K562 (cell line): ENCODE measurements around the gene GASK1B. TPM values are rescaled to one million over a fixed set of nuclear protein-coding genes. Genes with fewer than 3 reads are reported as not detected.

Experiments used
- ATAC-seq: fragments of 200-7000 bp; cut with Tn5 transposase; 3 replicates; pipeline ENCODE4 v1.9.1; 2020; ENCODE audit warnings: moderate library complexity
- BruUV-seq: library from RNA; stranded (reverse); fragments of 400-500 nt; replicated peaks from 2 replicates; lab custom pipeline; 2021; lab: Mats Ljungman, UMichigan
- CTCF ChIA-PET: fragments of 300-600 bp; formaldehyde crosslinking; extraction: SDS; loops from one replicate; lab custom pipeline; 2021; ENCODE audit warnings: low intra/inter-chr PET ratio; lab: Yijun Ruan, JAX
- POLR2A ChIA-PET: fragments of 300-600, 350-650 bp; sonication (Branson Sonifier 250); formaldehyde crosslinking; extraction: SDS; loops from one replicate; lab custom pipeline; 2021; ENCODE audit warnings: antibody characterized with exemption, inconsistent platforms; lab: Yijun Ruan, JAX
- DNase-seq, 4 experiments: peaks; one replicate each; pipeline versions ENCODE4 v3.0.0 to v3.0.0-alpha.2; 2011 to 2018; ENCODE audit warnings: low spot score in 3 of 4, mixed read lengths in 3 of 4; ENCODE audit errors: extremely low read depth in 1 of 4
- FAIRE-seq: peaks from 2 replicates; lab custom pipeline; 2011; peaks lifted over from hg19 to GRCh38; lab: Jason Lieb, UNC
- H2AFZ ChIP-seq: 2 replicates; pipeline ENCODE4 v1.6.0; 2011; ENCODE audit warnings: low read depth, low read length, control low read depth, inconsistent platforms
- H3K27ac ChIP-seq: fragments of 200-600 bp; 3 replicates; pipeline ENCODE4 v1.8.0; 2011; ENCODE audit warnings: low read depth, mild to moderate bottlenecking, control low read depth, inconsistent platforms, low read length, moderate library complexity, mixed read lengths; ENCODE audit errors: extremely low read depth
- H3K27me3 ChIP-seq, 2 experiments: fragments of 300-600 bp in 1 of 2; 2 replicates in 1 of 2; 3 replicates in 1 of 2; pipeline versions ENCODE4 v1.6.0 to v1.8.0; 2011; ENCODE audit warnings: inconsistent platforms in 2 of 2, low read length in 2 of 2, mild to moderate bottlenecking in 1 of 2, mixed read lengths in 1 of 2, moderate library complexity in 1 of 2; ENCODE audit not compliant: control insufficient read depth in 2 of 2, insufficient read depth in 2 of 2
- H3K36me3 ChIP-seq: fragments of 300-600 bp; 3 replicates; pipeline ENCODE4 v1.8.0; 2011; ENCODE audit warnings: mild to moderate bottlenecking, low read length, inconsistent platforms; ENCODE audit not compliant: control insufficient read depth, insufficient read depth
- H3K4me1 ChIP-seq, 2 experiments: fragments of 200-600 bp in 1 of 2; replicated peaks in 1 of 2; 2 replicates in 1 of 2; 3 replicates in 1 of 2; pipeline versions ENCODE4 v1.5.1 to v1.8.0; 2011; ENCODE audit warnings: inconsistent platforms in 2 of 2, low read length in 2 of 2, mild to moderate bottlenecking in 1 of 2, mixed read lengths in 1 of 2, moderate library complexity in 1 of 2; ENCODE audit not compliant: control insufficient read depth in 2 of 2, insufficient read depth in 2 of 2
- H3K4me2 ChIP-seq: 2 replicates; pipeline ENCODE4 v1.6.1; 2011; ENCODE audit warnings: low read length, control low read depth, inconsistent platforms, mixed read lengths; ENCODE audit not compliant: insufficient read depth
- H3K4me3 ChIP-seq: fragments of 200-600 bp; sonication (generic), shearing (Covaris generic); 2 replicates; pipeline ENCODE4 v1.5.1; 2016; ENCODE audit warnings: control low read depth, inconsistent platforms
- H3K79me2 ChIP-seq: fragments of 200-600 bp; 3 replicates; pipeline ENCODE4 v1.8.0; 2011; ENCODE audit warnings: low read length, inconsistent platforms; ENCODE audit not compliant: control insufficient read depth, insufficient read depth
- H3K9ac ChIP-seq, 2 experiments: 2 replicates each; pipeline versions ENCODE4 v1.6.0 to v1.6.1; 2011; ENCODE audit warnings: low read depth in 2 of 2, low read length in 2 of 2, control low read depth in 1 of 2, inconsistent platforms in 1 of 2, mild to moderate bottlenecking in 1 of 2, mixed read lengths in 1 of 2; ENCODE audit not compliant: insufficient read depth in 1 of 2
- H3K9me1 ChIP-seq: one replicate; pipeline ENCODE4 v1.6.0; 2011; ENCODE audit warnings: inconsistent platforms, mild to moderate bottlenecking, low read length, moderate library complexity; ENCODE audit not compliant: control insufficient read depth, insufficient read depth
- H3K9me3 ChIP-seq: replicated peaks from 2 replicates; pipeline ENCODE4 v1.5.1; 2011; ENCODE audit warnings: low read depth, low read length, inconsistent platforms; ENCODE audit not compliant: control insufficient read depth, insufficient read depth
- H4K20me1 ChIP-seq: replicated peaks from 2 replicates; pipeline ENCODE4 v1.6.1; 2011; ENCODE audit warnings: low read length, inconsistent platforms, mixed read lengths; ENCODE audit not compliant: control insufficient read depth, insufficient read depth
- CBX1 ChIP-seq: sonication (generic); IDR thresholded peaks from 2 replicates; pipeline ENCODE4 v1.6.1; 2016; ENCODE audit warnings: antibody characterized with exemption, low read depth, mild to moderate bottlenecking
- CTBP1 ChIP-seq: fragments of 450-650 bp; IDR thresholded peaks from 2 replicates; pipeline ENCODE4 v1.6.1; 2016; ENCODE audit warnings: borderline replicate concordance
- DIDO1 ChIP-seq: fragments of 450-650 bp; IDR thresholded peaks from 2 replicates; pipeline ENCODE4 v1.6.1; 2016; ENCODE audit warnings: low read depth, missing biosample characterization, missing genetic modification characterization
- E2F1 ChIP-seq: sonication (generic); formaldehyde crosslinking; IDR thresholded peaks from 2 replicates; pipeline ENCODE4 v1.8.1; 2023; ENCODE audit warnings: mild to moderate bottlenecking, missing genetic modification reagents, moderate library complexity
- ETV1 ChIP-seq: fragments of 450-650 bp; conservative IDR thresholded peaks from 2 replicates; pipeline ENCODE4 v1.6.1; 2016; ENCODE audit warnings: missing genetic modification characterization, control low read depth, low read depth, missing compliant biosample characterization
- ETV5 ChIP-seq: sonication (generic); formaldehyde crosslinking; IDR thresholded peaks from 2 replicates; pipeline ENCODE4 v1.4.0; 2020; ENCODE audit warnings: low read depth, mild to moderate bottlenecking, missing genetic modification reagents
- ETV6 ChIP-seq, 3 experiments: fragments of 150-350 bp in 1 of 3; sonication (generic) in 1 of 3; formaldehyde crosslinking in 1 of 3; IDR thresholded peaks; 2 replicates each; pipeline versions ENCODE4 v1.6.1 to v1.8.0; 2014 to 2022; ENCODE audit warnings: borderline replicate concordance in 2 of 3, low read depth in 2 of 3, antibody characterized with exemption in 1 of 3, low read length in 1 of 3, mild to moderate bottlenecking in 1 of 3, missing genetic modification reagents in 1 of 3
- GABPB1 ChIP-seq: sonication (generic); formaldehyde crosslinking; IDR thresholded peaks from 2 replicates; pipeline ENCODE4 v1.8.0; 2022; ENCODE audit warnings: mild to moderate bottlenecking, missing genetic modification reagents
- HNRNPH1 ChIP-seq: fragments of 200-400 bp; formaldehyde crosslinking; optimal IDR thresholded peaks from 2 replicates; pipeline ENCODE3; 2017; ENCODE audit warnings: low read depth, mild to moderate bottlenecking, low read length, moderate library complexity
- JUND ChIP-seq, 2 experiments: IDR thresholded peaks; 2 replicates in 1 of 2; 3 replicates in 1 of 2; pipeline ENCODE4 v1.6.1; 2011; ENCODE audit warnings: borderline replicate concordance in 2 of 2, low read depth in 2 of 2, low read length in 2 of 2, improper control_type of control experiment in 1 of 2, missing biosample characterization in 1 of 2, missing genetic modification characterization in 1 of 2, missing genetic modification reagents in 1 of 2
- MAZ ChIP-seq, 2 experiments: fragments of 450-650 bp in 1 of 2; sonication (generic) in 1 of 2; formaldehyde crosslinking; IDR thresholded peaks in 1 of 2; conservative IDR thresholded peaks in 1 of 2; 2 replicates each; pipeline versions ENCODE4 v1.4.0 to v1.5.0; 2020; ENCODE audit warnings: mild to moderate bottlenecking in 1 of 2, missing genetic modification reagents in 1 of 2
- PHF8 ChIP-seq: fragments of 200-600 bp; sonication (generic); IDR thresholded peaks from 2 replicates; pipeline ENCODE4 v1.6.1; 2012; ENCODE audit warnings: mixed run types, mild to moderate bottlenecking, inconsistent platforms, low read length, moderate library complexity, borderline replicate concordance
- PML ChIP-seq: IDR thresholded peaks from 2 replicates; pipeline ENCODE4 v1.6.1; 2012; ENCODE audit warnings: low read length, inconsistent platforms
- POLR2A ChIP-seq: fragments of 450-650 bp; conservative IDR thresholded peaks from 2 replicates; pipeline ENCODE4 v1.6.1; 2016
- POLR2G ChIP-seq: fragments of 200-400 bp; formaldehyde crosslinking; IDR thresholded peaks from 2 replicates; pipeline ENCODE4 v1.6.1; 2017; ENCODE audit warnings: low read depth, mild to moderate bottlenecking, antibody characterized with exemption, low read length, moderate library complexity
- POLR2H ChIP-seq: IDR thresholded peaks from 2 replicates; pipeline ENCODE4 v1.6.1; 2016; ENCODE audit warnings: missing genetic modification characterization, low read depth, mild to moderate bottlenecking, control low read depth, missing compliant biosample characterization, moderate library complexity
- SMAD2 ChIP-seq: fragments of 150-350 bp; IDR thresholded peaks from 2 replicates; pipeline ENCODE4 v1.6.1; 2014; ENCODE audit warnings: low read depth, mild to moderate bottlenecking, low read length
- SMAD4 ChIP-seq: fragments of 250-450 bp; sonication (Bioruptor Pico); conservative IDR thresholded peaks from 2 replicates; pipeline ENCODE4 v1.8.0; 2021; ENCODE audit warnings: inconsistent platforms, mild to moderate bottlenecking, moderate library complexity
- TBL1XR1 ChIP-seq, 2 experiments: IDR thresholded peaks; 2 replicates each; pipeline ENCODE4 v1.6.1; 2012; ENCODE audit warnings: improper control_type of control experiment in 2 of 2, low read length in 2 of 2, mild to moderate bottlenecking in 1 of 2
- TFAM ChIP-seq: fragments of 250-450 bp; sonication (Bioruptor Pico); conservative IDR thresholded peaks from 2 replicates; pipeline ENCODE4 v1.5.0; 2021; ENCODE audit warnings: mild to moderate bottlenecking, moderate library complexity
- USF2 ChIP-seq: sonication (generic); formaldehyde crosslinking; IDR thresholded peaks from 2 replicates; pipeline ENCODE4 v1.5.0; 2020; ENCODE audit warnings: missing genetic modification reagents
- WGBS: fragments of 100-300 bp; shearing (Covaris generic); methylation state at CpG from one replicate; pipeline ENCODE4 v1.1.6; 2016; ENCODE audit warnings: low coverage, mixed read lengths; ENCODE audit not compliant: insufficient coverage; ENCODE audit errors: missing lambda C conversion rate; 5-methylcytosine and 5-hydroxymethylcytosine counted together
- in situ Hi-C: fragments of 300-500 bp; cut with MboI; formaldehyde crosslinking; loops from 4 replicates; pipeline ENCODE4 v1.15.0; 2018; ENCODE audit warnings: inconsistent platforms, mixed read lengths
- intact Hi-C: fragments of 100-400 bp; cut with micrococcal nuclease; formaldehyde crosslinking; loops from 2 replicates; pipeline ENCODE4 v1.14.2; 2022
- polyA plus RNA-seq, 8 experiments: library from polyadenylated mRNA; depleted of rRNA in 4 of 8; stranded (reverse) in 5 of 8; unstranded in 3 of 8; fragments of >200 nt; fragmentation: Nextera tagmentation in 2 of 8; fragmentation: Illumina TruSeq in 1 of 8; extraction: Ambion mirVana in 2 of 8; extraction: Trizol in 1 of 8; gene quantifications; 2 replicates each; pipeline versions ENCODE4 v1.2.1 to v1.2.3, GENCODE V29; 2011 to 2014; ENCODE audit warnings: inconsistent platforms in 1 of 8, missing spikeins in 1 of 8
- total RNA-seq, 7 experiments: library from RNA; depleted of rRNA in 6 of 7; stranded (reverse); fragments of >200 nt in 6 of 7; fragmentation: Illumina TruSeq in 2 of 7; extraction: Trizol in 2 of 7; gene quantifications; 2 replicates each; pipeline versions ENCODE4 v1.2.1 to v1.2.3, GENCODE V29; 2011 to 2021; ENCODE audit warnings: low replicate concordance in 1 of 7

Gene GASK1B
- total and polyA plus RNA-seq, 9 of the 15 experiments (the other 6 are each of a cell fraction or from before 2014, with no cell fraction given): 0.13 to 1.2 (median 0.61) TPM

GRCh38 chr4:158182736-158183135, 9.9 kb upstream of the GASK1B start:
- in situ Hi-C loops (no loop called here), intact Hi-C loops (no loop called here)
- H3K4me3 ChIP-seq: peak overlapping the region; percentile 19; the same call in 1 of the 2 replicates
- DNase-seq: peak in 3 of 4 experiments; percentile 14 to 77 (median 43)
- H3K9me1 ChIP-seq: no peaks in the 10 kb centered on the region
- no peaks in the 10 kb centered on the region for H3K27me3 ChIP-seq
- peak overlapping the region; percentile 82 for H2AFZ ChIP-seq
- WGBS: 5% methylated on average over 14 of the region's 15 CpGs
- H4K20me1 ChIP-seq: no peaks in the 10 kb centered on the region
- FAIRE-seq: peak; percentile 64
- no peak overlapping the region for H3K27ac ChIP-seq
- H3K4me2 ChIP-seq: peak overlapping the region; percentile 67
- no TSS peak for BruUV-seq
- peaks cover 4% of the 10 kb centered on the region; the same call in 1 of the 2 replicates for H3K9me3 ChIP-seq
- H3K36me3 ChIP-seq: no peaks in the 10 kb centered on the region
- H3K9ac ChIP-seq: no peak overlapping the region
- no peaks in the 10 kb centered on the region for H3K79me2 ChIP-seq
- H3K4me1 ChIP-seq: peaks cover 0 to 4% of the 10 kb centered on the region in 2 experiments; a peak in 3 of 5 replicates
- ChIA-PET CTCF (no interaction called here), POLR2A (interaction anchor here (1.3 kb wide), 1 partner anchor 9 kb away, joined by 3 read pairs; no protein-coding TSS in a partner anchor)
- peak; percentile 100 for ATAC-seq
- TF ChIP-seq PML (peak; percentile 14; the same call in 1 of the 2 replicates), POLR2G (peak; percentile 74), SMAD2 (no peak), ETV5 (CRISPR knock-in tag) (peak; percentile 57; the same call in 1 of the 2 replicates), TFAM (CRISPR knock-in tag) (no peak), GABPB1 (peak; percentile 93), CBX1 (peak; percentile 92; the same call in 1 of the 2 replicates), CTBP1 (0 out of 2 replicates have a peak, but pooled peaks have one; percentile 12), POLR2A (peak; percentile 56), USF2 (CRISPR knock-in tag) (no peak), HNRNPH1 (no peak), TBL1XR1 (IDR thresholded peaks at IDR 0.05; ENCODE audit: low read length in 2 of 2) (no peak), SMAD4 (CRISPR knock-in tag) (peak; percentile 61), JUND (IDR thresholded peaks at IDR 0.05; ENCODE audit: borderline replicate concordance, low read depth, low read length) (peak; percentile 38; the same call in 1 of the 2 replicates), JUND (tag; IDR thresholded peaks at IDR 0.05; ENCODE audit: borderline replicate concordance, low read depth, low read length) (peak; percentile 17; the same call in 1 of the 3 replicates), ETV1 (tag) (peak; percentile 76), PHF8 (peak; percentile 68), MAZ (CRISPR knock-in tag; conservative IDR thresholded peaks at IDR 0.05 in 1 of 2, IDR thresholded peaks at IDR 0.05 in 1 of 2) (no peak), POLR2H (peak; percentile 45; the same call in 1 of the 2 replicates), ETV6 (IDR thresholded peaks at IDR 0.05; ENCODE audit: borderline replicate concordance in 1 of 2, low read depth in 2 of 2, low read length in 1 of 2) (no peak), ETV6 (CRISPR knock-in tag; IDR thresholded peaks at IDR 0.05; ENCODE audit: borderline replicate concordance) (no peak), E2F1 (no peak), DIDO1 (peak; percentile 77)
